KBM-7 (cell line): Measurements from ENCODE around the gene C1QL2.
A peak's percentile ranks its signal among the peaks of the same experiment; 100 is the strongest.

Experiments used
- DNase-seq: peaks from one replicate; pipeline ENCODE4 v3.0.0-alpha.2; 2015
- in situ Hi-C: fragments of 300-500 bp; cut with MboI; formaldehyde crosslinking; loops from 2 replicates; pipeline ENCODE4 v1.14.3; 2020; ENCODE audit warnings: low sequenced_read_pairs, low pct_unique_long_range_greater_than_20kb, mixed read lengths

C1QL2 gene

DNA sequence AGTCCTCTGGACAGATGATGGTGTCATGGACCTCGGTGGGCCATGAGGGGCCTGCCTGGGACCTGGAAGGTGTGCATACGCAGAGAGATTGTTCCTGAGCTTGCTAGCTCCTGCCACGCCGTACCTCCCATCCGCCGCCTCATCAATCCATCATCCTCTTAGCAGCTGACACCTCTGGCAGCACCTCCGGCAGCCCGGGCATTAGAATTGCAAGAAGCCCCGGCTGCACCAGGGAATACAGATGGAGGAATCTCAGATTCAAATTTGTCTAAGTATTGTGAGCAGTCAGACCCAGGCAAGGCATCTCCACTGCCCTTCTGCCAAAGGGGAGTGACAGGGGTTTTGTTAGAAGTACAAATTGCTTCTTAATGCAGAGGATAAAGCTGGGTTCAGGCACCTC, 4.5 kb downstream of the C1QL2 start:
- DNase-seq: no peak
- in situ Hi-C loops: no loop called here

GRCh38 chr2:119149611-119150010, 8.9 kb downstream of the C1QL2 start:
- in situ Hi-C loops: no loop called here
- DNase-seq: no peak

GRCh38 chr2:119147776-119148715, 10.5 kb downstream of the C1QL2 start:
- in situ Hi-C loops: no loop called here
- no peak for DNase-seq

GRCh38 chr2:119144806-119145205, 13.7 kb downstream of the C1QL2 start:
- in situ Hi-C loops: no loop called here
- DNase-seq: no peak

- in situ Hi-C loops: no loop called here
- DNase-seq: no peak
These were observed 15.7 kb downstream of the C1QL2 start for GRCh38 chr2:119142824-119143223.

- in situ Hi-C loops: no loop called here
- DNase-seq: no peak
These were observed 21.0 kb downstream of the C1QL2 start for GRCh38 chr2:119137502-119137901.

GRCh38 chr2:119136872-119137271, 21.7 kb downstream of the C1QL2 start:
- in situ Hi-C loops: no loop called here
- DNase-seq: no peak

DNA sequence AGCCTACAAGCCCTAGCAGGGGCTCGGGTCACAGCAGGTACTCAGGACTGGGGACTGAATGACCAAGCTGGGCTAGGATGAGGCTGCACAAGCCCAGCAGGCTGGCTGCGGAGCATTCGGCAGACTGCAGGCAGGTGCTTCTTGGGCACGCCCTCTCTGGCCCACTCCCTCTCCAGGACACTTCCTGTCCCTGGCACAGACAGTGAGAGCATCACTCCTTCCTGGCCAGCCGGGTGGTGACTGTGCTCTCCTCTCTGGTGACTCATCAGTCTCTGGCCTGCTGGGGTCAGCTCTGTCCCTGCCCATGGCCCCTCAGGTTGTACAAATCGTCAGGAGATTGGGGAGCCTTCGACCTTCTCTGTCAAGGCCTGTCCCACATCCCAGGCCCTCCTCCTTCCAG, 22.5 kb downstream of the C1QL2 start:
- in situ Hi-C loops: no loop called here
- no peak for DNase-seq

DNA sequence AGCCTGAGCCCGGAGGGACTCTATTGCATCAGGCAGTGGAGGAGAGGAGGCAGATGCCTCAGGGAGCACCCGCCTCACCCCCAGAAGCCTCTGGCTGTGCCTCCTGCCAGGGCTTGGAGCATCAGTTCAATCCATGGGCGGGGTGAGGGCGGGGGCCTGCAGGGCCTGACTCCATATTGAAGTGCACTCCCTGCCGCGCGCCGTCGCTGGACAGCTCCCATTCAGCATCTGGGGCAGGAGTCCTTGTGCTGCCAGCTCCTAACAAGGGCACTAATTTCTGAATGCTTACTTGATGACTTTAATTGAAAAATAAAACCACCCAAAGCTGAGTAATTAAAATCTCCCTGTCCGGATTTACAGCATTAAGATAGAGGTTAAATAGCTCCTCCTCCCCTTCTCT, 23.8 kb downstream of the C1QL2 start:
- DNase-seq: no peak
- in situ Hi-C loops: no loop called here

DNA sequence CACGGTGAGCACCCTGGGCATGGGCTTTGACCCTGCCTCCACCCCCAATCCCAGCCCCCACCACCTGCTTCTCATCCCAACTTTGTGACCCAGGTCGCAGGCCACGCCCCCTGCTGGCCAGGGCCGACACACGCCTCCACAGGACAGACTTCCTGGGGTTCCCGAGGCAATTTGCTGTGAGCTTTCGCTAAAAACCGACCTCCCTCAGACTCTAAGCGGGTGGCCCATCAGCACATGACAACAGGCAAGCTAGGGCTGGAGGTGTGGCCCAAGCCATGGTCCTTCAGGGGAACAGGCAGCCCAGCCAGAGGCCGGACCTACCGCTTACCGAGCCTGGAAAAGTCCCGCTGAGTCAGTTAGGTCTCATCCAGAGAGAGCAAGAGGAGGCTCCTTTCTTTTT, 31.9 kb downstream of the C1QL2 start:
- in situ Hi-C loops: no loop called here

GRCh38 chr2:119123389-119123788, 35.2 kb downstream of the C1QL2 start:
- DNase-seq: no peak
- in situ Hi-C loops: no loop called here

More for the DNA sequence above, 31.9 kb downstream of the C1QL2 start:
- peak; percentile 16 for DNase-seq

GRCh38 chr2:119122663-119123062, 35.9 kb downstream of the C1QL2 start:
- in situ Hi-C loops: no loop called here

DNA sequence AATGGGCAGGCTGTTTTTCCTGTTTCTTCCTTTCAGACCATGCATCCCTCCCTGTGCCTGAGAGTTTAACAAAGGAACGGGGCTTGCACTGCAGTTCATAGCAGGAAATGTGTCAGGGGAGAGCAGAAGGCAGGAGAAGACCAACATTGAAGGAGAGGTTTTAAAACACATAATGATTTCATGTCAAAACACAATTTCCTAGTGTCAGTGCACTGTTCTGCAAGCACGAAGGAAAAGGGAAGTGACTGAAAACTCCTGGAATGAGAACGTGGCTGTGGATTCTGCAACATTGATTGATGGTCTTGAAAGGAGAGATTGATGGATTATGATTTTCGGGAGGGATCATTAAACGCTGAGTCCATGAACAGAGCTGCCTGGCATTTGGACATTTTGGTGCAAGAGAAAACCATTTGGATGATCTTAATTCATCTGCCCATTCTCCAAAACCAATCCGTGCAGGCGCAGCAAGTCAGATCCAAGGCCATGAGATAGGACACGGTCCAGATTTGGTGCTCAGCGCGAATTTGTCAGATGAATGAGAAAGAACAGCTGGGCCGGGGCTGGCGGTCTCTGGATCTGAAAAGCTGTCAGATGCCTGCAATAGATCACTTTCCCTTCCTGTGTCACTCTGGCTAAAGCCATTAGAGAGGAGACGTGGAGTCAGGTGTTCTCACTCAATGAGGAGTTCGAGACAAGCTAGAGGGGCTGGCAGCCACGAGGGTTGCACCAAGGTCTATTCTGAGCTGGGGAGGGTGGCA, 38.4 kb downstream of the C1QL2 start:
- in situ Hi-C loops: no loop called here

More at GRCh38 chr2:119122663-119123062, 35.9 kb downstream of the C1QL2 start:
- no peak for DNase-seq

GRCh38 chr2:119119076-119119785, 39.3 kb downstream of the C1QL2 start:
- in situ Hi-C loops: no loop called here
- no peak for DNase-seq

More for the DNA sequence above, 38.4 kb downstream of the C1QL2 start:
- DNase-seq: no peak

DNA sequence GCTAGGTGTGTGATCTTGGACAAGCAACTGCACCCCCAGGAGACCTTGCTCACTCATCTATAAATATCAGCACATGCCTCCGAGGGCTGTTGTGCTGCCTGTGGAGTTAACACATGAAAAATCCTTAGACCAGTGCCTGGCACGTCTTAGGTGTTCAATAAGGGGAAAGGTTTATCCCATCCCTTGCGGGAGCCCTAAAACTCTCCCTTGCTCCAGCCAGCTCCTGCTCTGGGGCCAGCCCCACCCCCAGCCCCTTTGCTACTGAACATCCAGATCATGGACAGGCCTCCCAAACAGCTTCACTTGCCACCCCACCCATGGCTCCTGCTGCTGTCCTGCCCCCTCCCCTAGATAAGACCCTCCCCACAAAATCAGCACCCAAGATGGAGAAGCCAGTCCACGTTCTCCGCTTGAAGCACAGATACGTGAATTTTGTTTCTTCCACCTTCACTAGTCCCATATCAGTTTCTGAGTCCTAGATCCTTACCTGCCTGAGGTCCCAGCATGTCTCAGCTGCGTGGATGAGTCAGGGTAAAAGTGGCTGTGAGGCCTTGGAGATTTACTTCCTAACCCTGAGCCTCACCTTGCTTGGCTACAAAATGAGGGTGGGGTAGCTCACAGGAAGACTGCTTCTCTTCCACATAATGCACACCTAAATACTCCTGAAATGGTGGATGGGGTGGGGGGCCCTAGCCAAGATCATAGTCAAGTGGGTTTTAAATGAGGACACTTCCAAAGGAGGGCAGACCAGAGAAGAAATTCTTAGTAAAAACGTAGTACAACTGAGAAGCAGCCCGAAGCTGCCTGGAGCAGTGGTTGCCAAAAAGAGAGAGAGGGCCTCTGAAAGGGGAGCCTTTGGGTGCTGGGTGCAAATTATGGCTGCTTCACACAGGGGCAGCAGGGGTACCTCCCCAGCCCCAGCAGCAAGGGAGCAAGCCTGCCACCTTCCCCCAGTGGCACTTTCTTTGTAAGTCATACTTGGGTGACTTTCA, 40.4 kb downstream of the C1QL2 start:
- DNase-seq: no peak
- in situ Hi-C loops: no loop called here

GRCh38 chr2:119117408-119117807, 41.1 kb downstream of the C1QL2 start:
- in situ Hi-C loops: no loop called here
- DNase-seq: no peak

- in situ Hi-C loops: no loop called here
These were observed 41.9 kb downstream of the C1QL2 start for GRCh38 chr2:119116411-119117295.

GRCh38 chr2:119114266-119114665, 44.3 kb downstream of the C1QL2 start:
- no peak for DNase-seq
- in situ Hi-C loops: no loop called here

More at GRCh38 chr2:119116411-119117295, 41.9 kb downstream of the C1QL2 start:
- no peak for DNase-seq
